ENCODE data around the gene POLR1H. TPM values are rescaled to one million over a fixed set of nuclear protein-coding genes. Genes with fewer than 3 reads are reported as not detected.
A peak's percentile ranks its signal among the peaks of the same experiment; 100 is the strongest.

Gene POLR1H
- total RNA-seq, 2 donors from 2014 or later, result 23.0 to 27.2 TPM

- H3K27ac Mint-ChIP-seq, result no peak overlapping the region
- DNase-seq, result no peak
- no peaks in the 10 kb centered on the region for H3K36me3 ChIP-seq (ENCODE audit: control insufficient read depth, insufficient read depth, low read length)
- no peaks in the 10 kb centered on the region for H3K4me1 ChIP-seq (ENCODE audit: control insufficient read depth, insufficient read depth, low read length)
- no peak overlapping the region for H3K4me3 ChIP-seq (ENCODE audit: low read length)
- TF ChIP-seq CTCF (conservative IDR thresholded peaks at IDR 0.05), result peak; percentile 78
- no peak overlapping the region for H3K4me3 Mint-ChIP-seq
- peaks cover 5% of the 10 kb centered on the region for H3K36me3 Mint-ChIP-seq (ENCODE audit: low read depth)
- WGBS, 2 experiments (ENCODE audit: insufficient coverage in 1 of 2, insufficient read length in 1 of 2), result 50 to 58% methylated on average over 2 to 4 of the region's 4 CpGs
- no peaks in the 10 kb centered on the region for H3K4me1 Mint-ChIP-seq
- H3K9me3 Mint-ChIP-seq, result no peaks in the 10 kb centered on the region
- H3K27me3 Mint-ChIP-seq (ENCODE audit: insufficient read depth), result no peaks in the 10 kb centered on the region
- no peaks in the 10 kb centered on the region for H3K9me3 ChIP-seq (ENCODE audit: control insufficient read depth, low read length)
- H3K9ac ChIP-seq (ENCODE audit: extremely low read depth, low read length, poor library complexity, severe bottlenecking), result no peak overlapping the region
- H3K27ac ChIP-seq (ENCODE audit: low read depth, low read length), result no peak overlapping the region
- no peaks in the 10 kb centered on the region for H3K27me3 ChIP-seq (ENCODE audit: control insufficient read depth, insufficient read depth, low read length, poor library complexity, severe bottlenecking)
Measured at GRCh38 chr6:30037182-30037788, 23.8 kb upstream of the POLR1H start.

GRCh38 chr6:30041221-30041620, 19.8 kb upstream of the POLR1H start:
- no peak overlapping the region for H3K4me3 Mint-ChIP-seq
- no peaks in the 10 kb centered on the region for H3K27me3 Mint-ChIP-seq (ENCODE audit: insufficient read depth)
- H3K27me3 ChIP-seq (ENCODE audit: control insufficient read depth, insufficient read depth, low read length, poor library complexity, severe bottlenecking), result no peaks in the 10 kb centered on the region
- no peak for DNase-seq
- H3K4me1 ChIP-seq (ENCODE audit: control insufficient read depth, insufficient read depth, low read length), result no peaks in the 10 kb centered on the region
- H3K9me3 ChIP-seq (ENCODE audit: control insufficient read depth, low read length), result no peaks in the 10 kb centered on the region
- H3K27ac ChIP-seq (ENCODE audit: low read depth, low read length), result no peak overlapping the region
- H3K9me3 Mint-ChIP-seq, result no peaks in the 10 kb centered on the region
- no peak overlapping the region for H3K27ac Mint-ChIP-seq
- H3K4me1 Mint-ChIP-seq, result no peaks in the 10 kb centered on the region
- no peak overlapping the region for H3K4me3 ChIP-seq (ENCODE audit: low read length)
- no peaks in the 10 kb centered on the region for H3K36me3 ChIP-seq (ENCODE audit: control insufficient read depth, insufficient read depth, low read length)
- H3K9ac ChIP-seq (ENCODE audit: extremely low read depth, low read length, poor library complexity, severe bottlenecking), result no peak overlapping the region
- 78 to 93% methylated on average over 4 to 6 of the region's 6 CpGs for WGBS, 2 experiments (ENCODE audit: insufficient coverage in 1 of 2, insufficient read length in 1 of 2)
- H3K36me3 Mint-ChIP-seq (ENCODE audit: low read depth), result no peaks in the 10 kb centered on the region
- TF ChIP-seq CTCF (conservative IDR thresholded peaks at IDR 0.05), result no peak

GRCh38 chr6:30041821-30042220, 19.2 kb upstream of the POLR1H start:
- Histone ChIP-seq H3K4me1 (ENCODE audit: control insufficient read depth, insufficient read depth, low read length) (no peaks in the 10 kb centered on the region), H3K9me3 (ENCODE audit: control insufficient read depth, low read length) (no peaks in the 10 kb centered on the region), H3K36me3 (ENCODE audit: control insufficient read depth, insufficient read depth, low read length) (no peaks in the 10 kb centered on the region), H3K27me3 (ENCODE audit: control insufficient read depth, insufficient read depth, low read length, poor library complexity, severe bottlenecking) (no peaks in the 10 kb centered on the region), H3K9ac (ENCODE audit: extremely low read depth, low read length, poor library complexity, severe bottlenecking) (no peak overlapping the region), H3K4me3 (ENCODE audit: low read length) (no peak overlapping the region), H3K27ac (ENCODE audit: low read depth, low read length) (no peak overlapping the region)
- no peak for TF ChIP-seq CTCF (conservative IDR thresholded peaks at IDR 0.05)
- H3K27ac Mint-ChIP-seq, result peak overlapping the region; percentile 13
- H3K36me3 Mint-ChIP-seq (ENCODE audit: low read depth), result no peaks in the 10 kb centered on the region
- no peaks in the 10 kb centered on the region for H3K4me1 Mint-ChIP-seq
- H3K27me3 Mint-ChIP-seq (ENCODE audit: insufficient read depth), result no peaks in the 10 kb centered on the region
- 81% methylated on average over 3 of the region's 4 CpGs; no CpG with 5 or more reads in 1 of the 2 experiments for WGBS, 2 experiments (ENCODE audit: insufficient coverage in 1 of 2, insufficient read length in 1 of 2)
- no peak overlapping the region for H3K4me3 Mint-ChIP-seq
- DNase-seq, result no peak
- no peaks in the 10 kb centered on the region for H3K9me3 Mint-ChIP-seq

All from endodermal cell (in vitro differentiated cells).